Spleen (tissue), 7 donors: ENCODE results near the gene VPS72.

Source experiments
- POLR2A ChIP-seq, 3 donors: fragments of 450-650 bp; IDR thresholded peaks; one replicate each; pipeline ENCODE4 v1.5.1; 2017; ENCODE audit warnings: antibody characterized with exemption in 3 of 3, mild to moderate bottlenecking in 1 of 3
- TF ChIP-seq, protein P1 (sequence below), 11 experiments: fragments of 200-600 bp in 7 of 11; fragments of 450-650 bp in 4 of 11; sonication (generic) in 4 of 11; IDR thresholded peaks in 8 of 11; conservative IDR thresholded peaks in 3 of 11; 1 replicate in 7 of 11; 2 replicates in 4 of 11; pipeline versions ENCODE4 v1.4.0 to v1.8.0; 2016 to 2021; ENCODE audit warnings: antibody characterized with exemption in 11 of 11, inconsistent platforms in 4 of 11, mild to moderate bottlenecking in 1 of 11
- donor health status: DM: no; HTN: no; CAD: no; lungs with moderate emphysema.
- donor health status: DM: no; HTN: no; CAD: no.
- donor health status: DM: no; HTN: no; CAD: no.

DNA sequence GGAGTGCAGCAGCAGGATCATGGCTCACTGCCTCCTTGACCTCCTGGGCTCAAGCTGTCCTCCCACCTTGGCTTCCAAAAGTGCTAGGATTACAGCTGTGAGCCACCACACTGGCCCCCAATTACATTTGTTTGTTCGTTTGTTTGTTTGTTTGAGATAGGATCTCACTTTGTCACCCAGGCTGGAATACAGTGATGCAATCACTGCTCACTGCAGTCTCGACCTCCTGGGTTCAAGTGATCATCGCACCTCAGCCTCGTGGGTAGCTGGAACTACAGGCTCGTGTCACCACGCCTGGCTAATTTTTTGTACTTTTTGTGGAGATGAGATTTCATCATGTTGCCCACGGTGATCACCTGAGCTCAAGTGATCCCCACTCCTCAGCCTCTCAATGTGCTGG is 2.0 kb upstream of the VPS72 start:
- TF ChIP-seq, protein P1, sequence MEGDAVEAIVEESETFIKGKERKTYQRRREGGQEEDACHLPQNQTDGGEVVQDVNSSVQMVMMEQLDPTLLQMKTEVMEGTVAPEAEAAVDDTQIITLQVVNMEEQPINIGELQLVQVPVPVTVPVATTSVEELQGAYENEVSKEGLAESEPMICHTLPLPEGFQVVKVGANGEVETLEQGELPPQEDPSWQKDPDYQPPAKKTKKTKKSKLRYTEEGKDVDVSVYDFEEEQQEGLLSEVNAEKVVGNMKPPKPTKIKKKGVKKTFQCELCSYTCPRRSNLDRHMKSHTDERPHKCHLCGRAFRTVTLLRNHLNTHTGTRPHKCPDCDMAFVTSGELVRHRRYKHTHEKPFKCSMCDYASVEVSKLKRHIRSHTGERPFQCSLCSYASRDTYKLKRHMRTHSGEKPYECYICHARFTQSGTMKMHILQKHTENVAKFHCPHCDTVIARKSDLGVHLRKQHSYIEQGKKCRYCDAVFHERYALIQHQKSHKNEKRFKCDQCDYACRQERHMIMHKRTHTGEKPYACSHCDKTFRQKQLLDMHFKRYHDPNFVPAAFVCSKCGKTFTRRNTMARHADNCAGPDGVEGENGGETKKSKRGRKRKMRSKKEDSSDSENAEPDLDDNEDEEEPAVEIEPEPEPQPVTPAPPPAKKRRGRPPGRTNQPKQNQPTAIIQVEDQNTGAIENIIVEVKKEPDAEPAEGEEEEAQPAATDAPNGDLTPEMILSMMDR (IDR thresholded peaks at IDR 0.05 in 8 of 11, conservative IDR thresholded peaks at IDR 0.05 in 3 of 11), result no peak
- TF ChIP-seq POLR2A (IDR thresholded peaks at IDR 0.05), result no peak
